GM18511 (cell line): ENCODE results near the gene LMOD3.

ENCODE experiments used
- ATAC-seq: cut with Tn5 transposase; IDR thresholded peaks from one replicate; pipeline ENCODE4 v1.9.1; 2021; ENCODE audit warnings: mild to moderate bottlenecking, moderate library complexity; ENCODE audit not compliant: unreplicated experiment

Gene LMOD3

GRCh38 chr3:69065318-69065964, 57.0 kb downstream of the LMOD3 start:
- ATAC-seq = no peak

GRCh38 chr3:69063636-69064035, 58.8 kb downstream of the LMOD3 start:
- no peak for ATAC-seq

- no peak for ATAC-seq
Observed at GRCh38 chr3:69059688-69060087, 62.7 kb downstream of the LMOD3 start.

- no peak for ATAC-seq
Observed at GRCh38 chr3:69058947-69059224, 63.5 kb downstream of the LMOD3 start.

GRCh38 chr3:69058180-69058946, 64.0 kb downstream of the LMOD3 start:
- ATAC-seq = peak; percentile 100
